Ishikawa (cell line): ENCODE data around the gene PGBD4.

Source experiments
- CEBPB ChIP-seq: IDR thresholded peaks from 2 replicates; pipeline ENCODE4 v1.6.1; 2012
- CREB1 ChIP-seq: IDR thresholded peaks from 2 replicates; pipeline ENCODE4 v1.6.1; 2012; ENCODE audit warnings: low read depth
- EGR1 ChIP-seq: IDR thresholded peaks from 2 replicates; pipeline ENCODE4 v1.6.1; 2012
- EP300 ChIP-seq: IDR thresholded peaks from 2 replicates; pipeline ENCODE4 v1.6.1; 2012; ENCODE audit warnings: borderline replicate concordance
- FOXM1 ChIP-seq: IDR thresholded peaks from 2 replicates; pipeline ENCODE4 v1.6.1; 2012; ENCODE audit warnings: low read depth, borderline replicate concordance
- MAX ChIP-seq: IDR thresholded peaks from 2 replicates; pipeline ENCODE4 v1.6.1; 2012
- NFIC ChIP-seq: IDR thresholded peaks from 2 replicates; pipeline ENCODE4 v1.6.1; 2012
- RAD21 ChIP-seq: IDR thresholded peaks from 2 replicates; pipeline ENCODE4 v1.6.1; 2012; ENCODE audit warnings: low read depth
- REST ChIP-seq: IDR thresholded peaks from 2 replicates; pipeline ENCODE4 v1.6.1; 2012; ENCODE audit warnings: low read depth, mild to moderate bottlenecking
- TAF1 ChIP-seq: IDR thresholded peaks from 2 replicates; pipeline ENCODE4 v1.6.1; 2012; ENCODE audit warnings: low read depth, mild to moderate bottlenecking
- TCF12 ChIP-seq: IDR thresholded peaks from 2 replicates; pipeline ENCODE4 v1.6.1; 2012; ENCODE audit warnings: low read depth
- TEAD4 ChIP-seq: IDR thresholded peaks from 2 replicates; pipeline ENCODE4 v1.6.1; 2012
- USF1 ChIP-seq: IDR thresholded peaks from 2 replicates; pipeline ENCODE4 v1.6.1; 2012
- YY1 ChIP-seq: IDR thresholded peaks from 2 replicates; pipeline ENCODE4 v1.6.1; 2012; ENCODE audit warnings: low read depth
- ZBTB7A ChIP-seq: IDR thresholded peaks from 2 replicates; pipeline ENCODE4 v1.6.1; 2012; ENCODE audit warnings: low read depth

PGBD4 gene

GRCh38 chr15:34132881-34133280 lies 31.0 kb downstream of the PGBD4 start:
- no peak for TF ChIP-seq REST
- no peak for TF ChIP-seq CEBPB
- TF ChIP-seq TAF1, result no peak

- TF ChIP-seq TEAD4 (no peak), USF1 (no peak)
Measured at GRCh38 chr15:34133511-34133910, 31.6 kb downstream of the PGBD4 start.

GRCh38 chr15:34147371-34148140 lies 45.7 kb downstream of the PGBD4 start:
- TF ChIP-seq YY1, result no peak
- no peak for TF ChIP-seq FOXM1
- no peak for TF ChIP-seq RAD21
- no peak for TF ChIP-seq EP300
- no peak for TF ChIP-seq CEBPB
- TF ChIP-seq CREB1, result no peak
- TF ChIP-seq TEAD4, result no peak
- no peak for TF ChIP-seq TCF12

GRCh38 chr15:34154725-34155204 lies 52.9 kb downstream of the PGBD4 start:
- no peak for TF ChIP-seq TAF1
- no peak for TF ChIP-seq EGR1
- no peak for TF ChIP-seq FOXM1
- no peak for TF ChIP-seq NFIC
- TF ChIP-seq RAD21, result no peak
- TF ChIP-seq ZBTB7A, result no peak
- TF ChIP-seq REST, result no peak

- TF ChIP-seq MAX (no peak), USF1 (no peak), YY1 (no peak), TCF12 (no peak), TAF1 (no peak), RAD21 (no peak), NFIC (no peak), CEBPB (no peak), TEAD4 (no peak), EP300 (no peak), FOXM1 (no peak), ZBTB7A (no peak), REST (no peak), CREB1 (no peak), EGR1 (no peak)
Measured at GRCh38 chr15:34155859-34156258, 54.0 kb downstream of the PGBD4 start.
